Tibial nerve (tissue), 4 donors: ENCODE data around the gene ROBO1. TPM values are rescaled to one million over a fixed set of nuclear protein-coding genes. Genes with fewer than 3 reads are reported as not detected.

Source experiments
- DNase-seq, 2 donors: peaks; one replicate each; pipeline ENCODE4 v3.0.0-alpha.2; 2019; ENCODE audit warnings: low spot score in 2 of 2
- H3K27ac ChIP-seq, 4 donors: fragments of 200-600 bp; sonication (generic) in 3 of 4; one replicate each; pipeline ENCODE4 v1.5.1; 2017 to 2019; ENCODE audit warnings: mild to moderate bottlenecking in 1 of 4
- H3K27me3 ChIP-seq, 2 donors: fragments of 200-600 bp; sonication (generic) in 1 of 2; one replicate each; pipeline versions ENCODE4 v1.5.1 to v1.6.0; 2017 to 2019
- H3K36me3 ChIP-seq, 3 donors: fragments of 200-600 bp; sonication (generic); one replicate each; pipeline ENCODE4 v1.5.1; 2018 to 2019
- H3K4me1 ChIP-seq, 4 donors: fragments of 200-600 bp; sonication (generic) in 3 of 4; one replicate each; pipeline ENCODE4 v1.5.1; 2017 to 2019
- H3K4me3 ChIP-seq, 4 donors: fragments of 200-600 bp; sonication (generic) in 3 of 4; one replicate each; pipeline ENCODE4 v1.5.1; 2017 to 2019; ENCODE audit warnings: mild to moderate bottlenecking in 1 of 4, moderate library complexity in 1 of 4
- H3K9me3 ChIP-seq, 4 donors: fragments of 200-600 bp; sonication (generic) in 3 of 4; one replicate each; pipeline ENCODE4 v1.5.1; 2017 to 2019
- EP300 ChIP-seq, 2 donors: sonication (generic); formaldehyde crosslinking; IDR thresholded peaks; one replicate each; pipeline ENCODE4 v1.6.1; 2017; ENCODE audit warnings: antibody characterized with exemption in 2 of 2, mild to moderate bottlenecking in 1 of 2
- POLR2A ChIP-seq, 2 donors: fragments of 450-650 bp; IDR thresholded peaks; one replicate each; pipeline ENCODE4 v1.6.1; 2017; ENCODE audit warnings: antibody characterized with exemption in 2 of 2, mild to moderate bottlenecking in 2 of 2, moderate library complexity in 2 of 2
- WGBS, 2 donors: methylation state at CpG; one replicate each; pipeline ENCODE4 v1.1.5; 2018; 5-methylcytosine and 5-hydroxymethylcytosine counted together
- total RNA-seq, 4 donors: library from RNA; depleted of rRNA; stranded (reverse); fragments of >200 nt; gene quantifications; one replicate each; pipeline ENCODE4 v1.1.0, GENCODE V29; 2016
- TF ChIP-seq, protein P1 (sequence below), 5 experiments: fragments of 200-600 bp in 3 of 5; fragments of 450-650 bp in 2 of 5; sonication (generic) in 3 of 5; IDR thresholded peaks; one replicate each; pipeline ENCODE4 v1.5.1; 2016 to 2019; ENCODE audit warnings: antibody characterized with exemption in 5 of 5, mild to moderate bottlenecking in 3 of 5, moderate library complexity in 2 of 5

Gene ROBO1
- total RNA-seq, 4 donors from 2014 or later, result 12.6 to 27.8 (median 23.1) TPM

DNA sequence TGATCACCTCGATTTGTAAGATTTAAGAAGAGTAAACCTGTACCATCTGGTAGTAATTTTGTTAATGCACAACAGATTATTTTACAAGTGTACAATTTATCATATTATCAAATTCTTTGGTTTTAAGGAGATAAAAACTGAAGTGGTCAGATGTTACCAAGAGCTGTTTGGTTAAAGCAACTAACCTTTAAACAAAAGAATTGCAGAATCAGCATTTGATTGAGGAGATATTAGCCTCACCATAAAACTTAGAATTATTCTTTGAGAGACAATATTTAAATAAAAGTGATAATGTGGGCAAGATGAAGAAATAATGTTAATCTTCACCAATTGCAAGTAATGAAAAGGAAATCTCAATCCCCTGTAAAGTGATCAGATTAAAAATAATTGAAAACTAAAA is 1034.9 kb downstream of the ROBO1 start:
- Histone ChIP-seq H3K4me3 (no peak overlapping the region), H3K4me1 (peaks cover 0 to 12% (median 2%) of the 10 kb centered on the region in 4 donors), H3K9me3 (no peaks in the 10 kb centered on the region), H3K27me3 (no peaks in the 10 kb centered on the region), H3K27ac (no peak overlapping the region), H3K36me3 (no peaks in the 10 kb centered on the region)
- no peak for DNase-seq
- no peak for TF ChIP-seq EP300 (IDR thresholded peaks at IDR 0.05)
- no peak for TF ChIP-seq POLR2A (IDR thresholded peaks at IDR 0.05)
- TF ChIP-seq, protein P1, sequence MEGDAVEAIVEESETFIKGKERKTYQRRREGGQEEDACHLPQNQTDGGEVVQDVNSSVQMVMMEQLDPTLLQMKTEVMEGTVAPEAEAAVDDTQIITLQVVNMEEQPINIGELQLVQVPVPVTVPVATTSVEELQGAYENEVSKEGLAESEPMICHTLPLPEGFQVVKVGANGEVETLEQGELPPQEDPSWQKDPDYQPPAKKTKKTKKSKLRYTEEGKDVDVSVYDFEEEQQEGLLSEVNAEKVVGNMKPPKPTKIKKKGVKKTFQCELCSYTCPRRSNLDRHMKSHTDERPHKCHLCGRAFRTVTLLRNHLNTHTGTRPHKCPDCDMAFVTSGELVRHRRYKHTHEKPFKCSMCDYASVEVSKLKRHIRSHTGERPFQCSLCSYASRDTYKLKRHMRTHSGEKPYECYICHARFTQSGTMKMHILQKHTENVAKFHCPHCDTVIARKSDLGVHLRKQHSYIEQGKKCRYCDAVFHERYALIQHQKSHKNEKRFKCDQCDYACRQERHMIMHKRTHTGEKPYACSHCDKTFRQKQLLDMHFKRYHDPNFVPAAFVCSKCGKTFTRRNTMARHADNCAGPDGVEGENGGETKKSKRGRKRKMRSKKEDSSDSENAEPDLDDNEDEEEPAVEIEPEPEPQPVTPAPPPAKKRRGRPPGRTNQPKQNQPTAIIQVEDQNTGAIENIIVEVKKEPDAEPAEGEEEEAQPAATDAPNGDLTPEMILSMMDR (IDR thresholded peaks at IDR 0.05), result no peak
- 86 to 88% methylated on average over 1 of the region's 1 CpG for WGBS, 2 donors

GRCh38 chr3:78732471-78732870 is 1035.3 kb downstream of the ROBO1 start:
- H3K9me3 ChIP-seq, result no peaks in the 10 kb centered on the region
- no peaks in the 10 kb centered on the region for H3K27me3 ChIP-seq
- no peaks in the 10 kb centered on the region for H3K36me3 ChIP-seq
- TF ChIP-seq, protein P1 (IDR thresholded peaks at IDR 0.05), result no peak
- TF ChIP-seq EP300 (IDR thresholded peaks at IDR 0.05) (no peak), POLR2A (IDR thresholded peaks at IDR 0.05) (no peak)
- H3K4me1 ChIP-seq, result peaks cover 0 to 11% (median 2%) of the 10 kb centered on the region in 4 donors
- DNase-seq, result no peak
- whole genome bisulfite sequencing, 2 donors, result 88 to 91% methylated on average over 1 of the region's 1 CpG
- H3K27ac ChIP-seq, result no peak overlapping the region
- no peak overlapping the region for H3K4me3 ChIP-seq

GRCh38 chr3:78729946-78730345 is 1037.9 kb downstream of the ROBO1 start:
- no peak for DNase-seq
- TF ChIP-seq POLR2A (IDR thresholded peaks at IDR 0.05), result no peak
- TF ChIP-seq, protein P1 (IDR thresholded peaks at IDR 0.05), result no peak
- TF ChIP-seq EP300 (IDR thresholded peaks at IDR 0.05), result no peak
- H3K27me3 ChIP-seq, result no peaks in the 10 kb centered on the region
- 73% methylated on average over 1 of the region's 1 CpG; no CpG with 5 or more reads in 1 of the 2 donors for WGBS, 2 donors
- H3K4me1 ChIP-seq, result peaks cover 0 to 18% (median 2%) of the 10 kb centered on the region in 4 donors
- no peaks in the 10 kb centered on the region for H3K9me3 ChIP-seq
- H3K27ac ChIP-seq, result no peak overlapping the region
- no peak overlapping the region for H3K4me3 ChIP-seq
- no peaks in the 10 kb centered on the region for H3K36me3 ChIP-seq

DNA sequence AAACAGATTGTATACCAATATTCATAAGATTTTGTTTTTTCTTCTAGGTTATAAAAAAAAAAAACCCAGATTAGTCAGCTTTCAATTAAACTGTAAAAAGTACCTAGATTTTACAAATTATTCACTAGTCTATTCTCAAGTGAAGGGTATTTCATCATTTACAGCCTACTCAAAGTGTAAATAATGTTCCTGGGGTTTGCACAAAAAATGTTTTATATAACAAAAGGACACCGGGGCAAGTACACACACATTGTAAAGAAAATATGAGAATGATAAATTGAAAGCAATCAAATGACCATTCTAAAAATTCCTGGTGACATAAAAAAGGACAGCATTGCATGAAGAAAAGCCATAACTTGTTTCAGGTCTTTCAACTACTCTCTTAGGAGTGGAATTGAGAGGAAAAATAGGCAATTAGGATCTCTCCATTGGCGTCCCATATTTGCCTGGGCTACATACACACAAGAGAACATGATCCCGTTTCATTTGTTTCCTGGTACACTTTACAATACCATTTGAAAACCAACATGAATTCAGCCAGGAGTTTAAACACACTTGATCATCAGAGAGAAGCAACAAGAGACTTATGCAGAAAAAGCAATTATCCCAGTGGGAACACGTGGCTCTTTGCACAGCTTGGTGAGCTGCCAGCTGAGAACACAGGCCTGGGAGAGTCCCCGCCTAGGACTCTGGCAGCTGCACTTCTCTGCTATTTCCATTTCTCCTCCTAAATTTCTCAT is 1039.2 kb downstream of the ROBO1 start:
- DNase-seq, result peak; percentile 21 to 34

DNA sequence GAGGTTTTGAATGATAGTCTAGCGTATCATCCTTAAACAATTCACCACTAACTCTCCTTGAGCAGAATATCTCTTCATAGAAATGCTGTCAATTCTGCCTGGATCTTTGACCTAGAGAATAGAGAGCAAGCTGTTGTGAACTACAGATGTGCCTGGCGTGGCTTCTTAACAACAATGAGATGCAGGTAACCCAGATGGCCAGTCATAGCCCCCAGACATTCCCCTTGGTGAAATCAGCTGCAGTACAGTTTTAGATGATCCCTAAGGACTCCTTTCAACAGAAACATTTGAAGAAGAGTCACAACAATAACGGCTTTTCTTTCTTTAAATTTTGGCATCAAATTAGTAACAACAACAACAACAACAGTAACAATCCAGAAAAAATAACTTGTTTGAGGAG is 1041.3 kb downstream of the ROBO1 start:
- Histone ChIP-seq H3K4me1 (peaks cover 0 to 22% (median 2%) of the 10 kb centered on the region in 4 donors), H3K27ac (no peak overlapping the region), H3K9me3 (no peaks in the 10 kb centered on the region), H3K36me3 (no peaks in the 10 kb centered on the region), H3K4me3 (no peak overlapping the region), H3K27me3 (no peaks in the 10 kb centered on the region)
- DNase-seq, result no peak
- 78 to 84% methylated on average over 3 of the region's 3 CpGs for WGBS, 2 donors
- TF ChIP-seq, protein P1 (IDR thresholded peaks at IDR 0.05), result no peak
- TF ChIP-seq EP300 (IDR thresholded peaks at IDR 0.05) (no peak), POLR2A (IDR thresholded peaks at IDR 0.05) (no peak)

More for the DNA sequence above, 1039.2 kb downstream of the ROBO1 start:
- no peaks in the 10 kb centered on the region for H3K36me3 ChIP-seq
- WGBS, 2 donors, result 40 to 46% methylated on average over 5 of the region's 5 CpGs
- no peak for TF ChIP-seq EP300 (IDR thresholded peaks at IDR 0.05)
- TF ChIP-seq POLR2A (IDR thresholded peaks at IDR 0.05), result no peak
- TF ChIP-seq, protein P1 (IDR thresholded peaks at IDR 0.05), result no peak
- H3K27ac ChIP-seq, result no peak overlapping the region
- H3K4me1 ChIP-seq, result peaks cover 0 to 22% (median 2%) of the 10 kb centered on the region in 4 donors
- H3K27me3 ChIP-seq, result no peaks in the 10 kb centered on the region
- no peaks in the 10 kb centered on the region for H3K9me3 ChIP-seq
- H3K4me3 ChIP-seq, result no peak overlapping the region
